Islet precursor cell (in vitro differentiated cells): ENCODE measurements around the gene PRPSAP1.
"Not testable (repeated sequence)": the region's sequence is repeated elsewhere in the genome, so short reads cannot be mapped to it uniquely, and the experiment has no call there.

ENCODE experiments used
- DNase-seq: peaks from one replicate; pipeline ENCODE4 v3.0.0-alpha.2; 2018

PRPSAP1 gene

GRCh38 chr17:76357597-76358158 lies 4.0 kb upstream of the PRPSAP1 start:
- DNase-seq = peak; percentile 48

- DNase-seq = no peak
Measured at GRCh38 chr17:76356803-76357456, 3.2 kb upstream of the PRPSAP1 start.

- no peak for DNase-seq
Measured at GRCh38 chr17:76354747-76355310, 1.1 kb upstream of the PRPSAP1 start.

GRCh38 chr17:76354317-76354729 lies 607 bp upstream of the PRPSAP1 start:
- DNase-seq = no peak

GRCh38 chr17:76353004-76353598 lies 615 bp downstream of the PRPSAP1 start:
- no peak for DNase-seq

GRCh38 chr17:76351526-76352071 lies 2.1 kb downstream of the PRPSAP1 start:
- DNase-seq = no peak

- no peak for DNase-seq
Measured at GRCh38 chr17:76350463-76350862, 3.3 kb downstream of the PRPSAP1 start.

- not testable (repeated sequence) for DNase-seq
Measured at GRCh38 chr17:76346936-76347335, 6.8 kb downstream of the PRPSAP1 start.

- DNase-seq = no peak
Measured at GRCh38 chr17:76345377-76345974, 8.2 kb downstream of the PRPSAP1 start.

- DNase-seq = no peak
Measured at GRCh38 chr17:76343106-76343505, 10.6 kb downstream of the PRPSAP1 start.

GRCh38 chr17:76341301-76341700 lies 12.4 kb downstream of the PRPSAP1 start:
- DNase-seq = no peak

- DNase-seq = no peak
Measured at GRCh38 chr17:76337413-76337777, 16.3 kb downstream of the PRPSAP1 start.

GRCh38 chr17:76336756-76337412 lies 16.8 kb downstream of the PRPSAP1 start:
- DNase-seq = no peak

GRCh38 chr17:76335716-76336381 lies 17.9 kb downstream of the PRPSAP1 start:
- DNase-seq = no peak

GRCh38 chr17:76333673-76334505 lies 19.8 kb downstream of the PRPSAP1 start:
- no peak for DNase-seq

- DNase-seq = no peak
Measured at GRCh38 chr17:76331083-76331482, 22.6 kb downstream of the PRPSAP1 start.

GRCh38 chr17:76329664-76330063 lies 24.1 kb downstream of the PRPSAP1 start:
- DNase-seq = no peak

GRCh38 chr17:76327696-76328095 lies 26.0 kb downstream of the PRPSAP1 start:
- no peak for DNase-seq

- DNase-seq = no peak
Measured at GRCh38 chr17:76326306-76326705, 27.4 kb downstream of the PRPSAP1 start.

GRCh38 chr17:76318586-76318985 lies 35.1 kb downstream of the PRPSAP1 start:
- no peak for DNase-seq

GRCh38 chr17:76317535-76317934 lies 36.2 kb downstream of the PRPSAP1 start:
- no peak for DNase-seq
